ENCODE results near the gene STON2. TPM values are rescaled to one million over a fixed set of nuclear protein-coding genes. Genes with fewer than 3 reads are reported as not detected.

The STON2 gene
- total RNA-seq, 4 donors from 2014 or later: 12.5 to 21.8 (median 16.1) TPM

DNA sequence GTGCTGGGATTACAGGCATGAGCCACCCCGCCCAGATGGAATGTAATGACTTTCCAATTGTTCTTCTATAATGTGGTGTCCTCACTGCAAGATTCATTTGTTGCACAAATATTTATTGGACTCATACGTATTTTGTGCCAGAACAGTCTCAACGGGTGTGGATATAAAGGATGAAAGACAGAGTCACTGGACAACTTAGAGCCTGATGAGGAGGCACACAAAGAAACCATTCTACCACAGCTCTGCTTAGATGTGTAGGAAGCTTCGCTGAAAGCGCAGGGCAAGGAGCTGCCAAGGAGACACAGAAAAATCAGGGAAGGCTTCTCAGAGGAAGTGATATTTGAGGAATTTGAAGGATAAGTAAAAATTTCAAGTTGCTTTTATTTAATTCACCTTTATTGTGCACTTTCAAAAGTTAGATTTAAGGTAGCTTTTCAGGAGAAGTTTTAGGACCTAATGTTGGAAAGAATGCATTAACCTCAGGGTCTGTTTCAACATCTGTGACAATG, 41.6 kb upstream of the STON2 start:
- intact Hi-C loops (cut with DNase I; ENCODE audit: low total_unique reads): no loop called here

DNA sequence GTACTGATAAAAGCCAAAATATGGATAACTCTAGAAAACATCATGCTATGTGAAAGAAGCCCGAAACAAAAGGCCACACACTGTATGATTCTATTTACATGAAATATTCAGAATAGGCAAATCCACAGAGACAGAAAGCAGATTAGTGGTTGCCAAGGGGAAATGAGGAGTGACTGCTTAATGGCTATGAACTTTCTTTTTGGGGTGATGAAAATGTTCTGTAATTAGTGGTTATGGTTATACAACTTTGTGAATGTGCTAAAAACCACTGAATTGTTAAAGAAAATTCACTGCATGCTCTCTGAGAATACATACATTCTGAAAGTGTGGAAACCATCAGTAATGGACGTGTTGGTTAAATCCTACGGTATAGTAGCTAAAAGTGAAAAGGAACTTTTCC, 39.9 kb upstream of the STON2 start:
- WGBS, 2 donors: 89 to 92% methylated on average over 3 of the region's 3 CpGs

More for the DNA sequence above, 41.6 kb upstream of the STON2 start:
- no peak for TF ChIP-seq POLR2A (IDR thresholded peaks at IDR 0.05)
- TF ChIP-seq, protein P1, sequence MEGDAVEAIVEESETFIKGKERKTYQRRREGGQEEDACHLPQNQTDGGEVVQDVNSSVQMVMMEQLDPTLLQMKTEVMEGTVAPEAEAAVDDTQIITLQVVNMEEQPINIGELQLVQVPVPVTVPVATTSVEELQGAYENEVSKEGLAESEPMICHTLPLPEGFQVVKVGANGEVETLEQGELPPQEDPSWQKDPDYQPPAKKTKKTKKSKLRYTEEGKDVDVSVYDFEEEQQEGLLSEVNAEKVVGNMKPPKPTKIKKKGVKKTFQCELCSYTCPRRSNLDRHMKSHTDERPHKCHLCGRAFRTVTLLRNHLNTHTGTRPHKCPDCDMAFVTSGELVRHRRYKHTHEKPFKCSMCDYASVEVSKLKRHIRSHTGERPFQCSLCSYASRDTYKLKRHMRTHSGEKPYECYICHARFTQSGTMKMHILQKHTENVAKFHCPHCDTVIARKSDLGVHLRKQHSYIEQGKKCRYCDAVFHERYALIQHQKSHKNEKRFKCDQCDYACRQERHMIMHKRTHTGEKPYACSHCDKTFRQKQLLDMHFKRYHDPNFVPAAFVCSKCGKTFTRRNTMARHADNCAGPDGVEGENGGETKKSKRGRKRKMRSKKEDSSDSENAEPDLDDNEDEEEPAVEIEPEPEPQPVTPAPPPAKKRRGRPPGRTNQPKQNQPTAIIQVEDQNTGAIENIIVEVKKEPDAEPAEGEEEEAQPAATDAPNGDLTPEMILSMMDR (IDR thresholded peaks at IDR 0.05): no peak
- WGBS, 2 donors: 76 to 79% methylated on average over 5 of the region's 5 CpGs
- H3K4me3 ChIP-seq (ENCODE audit: low read depth, poor library complexity, severe bottlenecking): no peak overlapping the region
- DNase-seq (ENCODE audit: low spot score in 2 of 2): no peak

DNA sequence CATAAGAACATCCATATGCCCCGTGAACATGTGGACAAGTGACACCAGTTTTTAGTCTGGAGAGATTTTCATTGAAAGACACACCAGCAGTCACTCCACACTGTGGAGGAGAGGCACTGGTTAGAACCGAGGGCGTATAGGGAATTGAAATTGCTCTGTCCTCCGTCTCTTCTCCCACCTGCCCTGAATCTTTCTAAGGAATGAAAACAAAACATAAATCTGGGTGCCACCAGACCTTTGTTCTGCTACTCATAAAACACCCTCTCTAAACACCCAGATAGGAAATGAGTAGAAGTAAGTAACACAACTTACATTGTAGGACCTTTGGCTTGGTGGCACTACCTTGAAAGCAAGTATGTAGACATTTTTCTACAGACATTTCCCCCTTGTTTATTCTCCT, 37.1 kb upstream of the STON2 start:
- WGBS, 2 donors: 39 to 48% methylated on average over 4 of the region's 4 CpGs
- intact Hi-C loops (cut with DNase I; ENCODE audit: low total_unique reads): no loop called here
- H3K4me3 ChIP-seq (ENCODE audit: low read depth, poor library complexity, severe bottlenecking): no peak overlapping the region
- DNase-seq (ENCODE audit: low spot score in 2 of 2): no peak
- TF ChIP-seq POLR2A (IDR thresholded peaks at IDR 0.05): no peak

More for the DNA sequence above, 39.9 kb upstream of the STON2 start:
- no peak for DNase-seq (ENCODE audit: low spot score in 2 of 2)
- intact Hi-C loops (cut with DNase I; ENCODE audit: low total_unique reads): no loop called here
- TF ChIP-seq, protein P1 (IDR thresholded peaks at IDR 0.05): no peak
- no peak for TF ChIP-seq POLR2A (IDR thresholded peaks at IDR 0.05)
- H3K4me3 ChIP-seq (ENCODE audit: low read depth, poor library complexity, severe bottlenecking): no peak overlapping the region

DNA sequence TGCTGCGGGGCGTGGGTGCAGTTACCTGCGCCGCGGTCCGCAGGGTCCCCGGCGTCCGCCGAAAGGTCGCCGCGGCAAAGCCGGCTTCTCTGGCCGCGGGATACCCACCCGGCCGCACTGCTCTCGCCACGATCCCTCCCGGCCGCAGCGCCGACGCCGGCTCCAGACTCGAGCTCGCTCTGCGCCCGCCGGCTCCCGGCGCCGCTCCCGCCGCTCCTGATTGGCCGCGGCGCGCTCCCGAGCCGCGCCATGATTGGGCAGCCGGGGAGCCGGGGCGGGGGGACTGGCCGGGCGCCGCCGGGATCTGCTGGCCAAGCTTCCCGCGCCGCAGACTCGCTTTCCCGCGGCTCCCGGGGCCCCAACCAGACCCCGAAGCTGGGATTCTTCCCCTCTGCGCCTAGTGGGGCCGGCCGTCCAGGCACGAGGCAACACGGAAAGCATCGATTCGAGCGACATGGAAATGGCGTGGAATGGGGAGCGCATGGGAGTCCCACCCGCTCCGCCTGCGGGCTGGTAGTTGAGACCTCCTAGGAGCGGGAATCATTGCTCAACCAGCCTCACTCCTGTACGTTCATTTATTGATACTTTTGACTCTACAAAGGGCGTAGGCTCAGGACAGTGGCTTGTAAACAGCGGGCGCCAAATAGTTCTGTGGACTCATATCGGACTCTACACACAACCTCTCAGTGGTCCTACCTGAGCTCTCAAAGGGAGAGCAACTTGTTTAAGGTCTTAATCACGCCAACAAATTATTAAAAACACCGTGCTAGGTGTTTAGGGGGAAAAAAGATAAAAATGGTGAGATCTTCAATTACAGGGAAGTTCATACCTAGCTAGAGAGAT, 36.4 kb upstream of the STON2 start:
- TF ChIP-seq, protein P1 (IDR thresholded peaks at IDR 0.05): no peak
- TF ChIP-seq POLR2A (IDR thresholded peaks at IDR 0.05): no peak
- 3 to 4% methylated on average over 24 to 32 of the region's 79 CpGs for WGBS, 2 donors
- peak; percentile 51 to 94 for DNase-seq (ENCODE audit: low spot score in 2 of 2)
- peak overlapping the region; percentile 45 for H3K4me3 ChIP-seq (ENCODE audit: low read depth, poor library complexity, severe bottlenecking)
- intact Hi-C loops (cut with DNase I; ENCODE audit: low total_unique reads): no loop called here

DNA sequence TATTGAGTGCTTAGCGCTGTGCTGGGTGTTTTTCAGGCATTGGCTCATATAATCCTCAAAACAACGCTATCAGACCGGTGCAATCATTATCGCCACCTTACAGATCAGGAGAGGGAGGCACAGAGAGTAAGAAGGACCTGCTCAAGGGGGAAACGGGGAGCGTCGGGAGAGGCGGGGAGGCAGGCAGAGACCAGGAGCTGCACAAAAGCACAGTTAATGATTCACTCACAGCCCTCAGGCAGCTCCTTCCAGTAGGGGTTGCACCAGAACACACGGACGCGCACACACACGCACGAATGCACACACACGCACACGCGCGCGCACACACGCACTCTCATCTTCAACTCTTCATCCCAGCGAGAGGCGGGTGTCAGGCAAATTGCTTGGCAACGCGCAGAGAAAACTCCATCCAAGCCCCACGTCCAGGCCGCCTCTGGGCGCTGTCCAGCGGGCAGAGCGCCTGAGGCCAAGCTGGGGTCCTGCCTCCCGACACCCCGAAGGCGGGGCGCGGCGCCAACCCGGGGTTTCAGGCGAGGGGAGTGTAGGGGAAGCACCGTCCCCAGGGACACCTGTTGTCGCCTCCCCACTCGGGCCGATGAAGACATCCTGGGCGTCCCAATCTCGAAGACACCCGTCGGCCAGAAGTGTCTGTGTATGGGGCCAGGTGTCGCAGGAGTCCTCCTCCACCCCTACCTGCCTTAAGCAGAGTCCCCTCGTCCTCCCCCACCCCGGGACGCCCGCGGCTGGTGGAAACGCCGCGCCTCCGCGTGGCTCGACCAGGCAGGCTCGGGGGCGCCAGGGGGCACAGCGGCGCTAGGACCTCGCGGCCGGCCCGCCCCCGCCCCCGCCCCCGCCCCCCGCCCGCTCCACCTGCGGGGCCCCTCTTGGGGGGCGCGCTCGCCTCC, 35.5 kb upstream of the STON2 start:
- intact Hi-C loops (cut with DNase I; ENCODE audit: low total_unique reads): no loop called here
- H3K4me3 ChIP-seq (ENCODE audit: low read depth, poor library complexity, severe bottlenecking): peak overlapping the region; percentile 27
- TF ChIP-seq, protein P1 (IDR thresholded peaks at IDR 0.05): no peak
- no peak for TF ChIP-seq POLR2A (IDR thresholded peaks at IDR 0.05)
- peak; percentile 33 to 89 for DNase-seq (ENCODE audit: low spot score in 2 of 2)
- 0 to 1% methylated on average over 23 to 69 of the region's 73 CpGs for WGBS, 2 donors

DNA sequence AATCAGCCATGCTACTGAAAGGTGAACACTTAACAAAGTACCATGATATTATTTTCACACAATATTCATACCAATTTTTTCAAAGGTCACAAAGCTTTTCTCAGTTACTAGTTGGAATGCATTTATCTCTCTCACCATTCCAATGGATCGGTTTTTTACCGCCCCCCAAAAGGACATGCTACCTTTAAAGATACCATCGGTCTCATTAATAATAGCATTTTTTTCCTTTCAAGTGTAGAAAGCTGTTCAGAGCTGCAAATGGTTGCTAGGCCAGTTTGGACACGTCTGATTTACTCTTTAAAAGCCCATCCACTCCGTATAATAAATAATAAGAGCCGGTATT, 34.9 kb upstream of the STON2 start:
- TF ChIP-seq, protein P1 (IDR thresholded peaks at IDR 0.05): no peak
- no peak for TF ChIP-seq POLR2A (IDR thresholded peaks at IDR 0.05)
- 15 to 18% methylated on average over 6 of the region's 6 CpGs for WGBS, 2 donors
- intact Hi-C loops (cut with DNase I; ENCODE audit: low total_unique reads): no loop called here
- peak overlapping the region; percentile 13 for H3K4me3 ChIP-seq (ENCODE audit: low read depth, poor library complexity, severe bottlenecking)
- no peak for DNase-seq (ENCODE audit: low spot score in 2 of 2)
